Neuronal stem cell (in vitro differentiated cells): ENCODE data around the gene TCEAL3.
"Not testable (repeated sequence)": the region's sequence is repeated elsewhere in the genome, so short reads cannot be mapped to it uniquely, and the experiment has no call there.

ENCODE experiments used
- DNase-seq: peaks from one replicate; pipeline ENCODE4 v3.0.0-alpha.2; 2013; ENCODE audit warnings: low spot score
- H2AFZ ChIP-seq: one replicate; pipeline ENCODE4 v1.6.1; 2013; ENCODE audit warnings: mild to moderate bottlenecking, low read length, inconsistent platforms
- H2AK5ac ChIP-seq: 2 replicates; pipeline ENCODE4 v1.6.1; 2013; ENCODE audit warnings: low read depth, mild to moderate bottlenecking, inconsistent platforms, low read length, moderate library complexity, mixed read lengths
- H2BK120ac ChIP-seq: 2 replicates; pipeline ENCODE4 v1.6.1; 2013; ENCODE audit warnings: low read depth, mild to moderate bottlenecking, inconsistent platforms, low read length, moderate library complexity, mixed read lengths
- H2BK12ac ChIP-seq: one replicate; pipeline ENCODE4 v1.6.1; 2013; ENCODE audit warnings: low read length, inconsistent platforms
- H2BK15ac ChIP-seq: 2 replicates; pipeline ENCODE4 v1.6.1; 2013; ENCODE audit warnings: mild to moderate bottlenecking, low read length, inconsistent platforms, mixed read lengths
- H2BK5ac ChIP-seq: one replicate; pipeline ENCODE4 v1.6.1; 2013; ENCODE audit warnings: inconsistent platforms, mild to moderate bottlenecking, low read length, moderate library complexity
- H3K14ac ChIP-seq: one replicate; pipeline ENCODE4 v1.6.1; 2013; ENCODE audit warnings: low read length, inconsistent platforms
- H3K18ac ChIP-seq: 2 replicates; pipeline ENCODE4 v1.6.1; 2013; ENCODE audit warnings: low read length, inconsistent platforms
- H3K23ac ChIP-seq: 2 replicates; pipeline ENCODE4 v1.6.1; 2013; ENCODE audit warnings: low read depth, mild to moderate bottlenecking, mixed read lengths, low read length, inconsistent platforms; ENCODE audit not compliant: poor library complexity
- H3K27ac ChIP-seq: replicated peaks from 3 replicates; pipeline ENCODE4 v1.5.1; 2013; ENCODE audit warnings: low read length, inconsistent platforms
- H3K27me3 ChIP-seq, 3 experiments: 2 replicates each; pipeline ENCODE4 v1.6.1; 2013; ENCODE audit warnings: low read length in 3 of 3, mild to moderate bottlenecking in 2 of 3, inconsistent platforms in 1 of 3, low read depth in 1 of 3, mixed read lengths in 1 of 3, moderate library complexity in 1 of 3; ENCODE audit not compliant: control insufficient read depth in 3 of 3, insufficient read depth in 3 of 3
- H3K36me3 ChIP-seq, 2 donors: replicated peaks in 1 of 2; 2 replicates each; pipeline ENCODE4 v1.6.1; 2013; ENCODE audit warnings: low read length in 2 of 2; ENCODE audit not compliant: control insufficient read depth in 2 of 2, insufficient read depth in 2 of 2
- H3K4ac ChIP-seq: 2 replicates; pipeline ENCODE4 v1.6.1; 2013; ENCODE audit warnings: inconsistent platforms, mild to moderate bottlenecking, low read length, moderate library complexity
- H3K4me1 ChIP-seq, 2 donors: 1 replicate in 1 of 2; 2 replicates in 1 of 2; pipeline ENCODE4 v1.6.1; 2013; ENCODE audit warnings: low read length in 2 of 2, low read depth in 1 of 2; ENCODE audit not compliant: control insufficient read depth in 2 of 2, insufficient read depth in 1 of 2
- H3K4me2 ChIP-seq: one replicate; pipeline ENCODE4 v1.6.1; 2013; ENCODE audit warnings: mild to moderate bottlenecking, low read length, inconsistent platforms; ENCODE audit not compliant: insufficient read depth, poor library complexity, severe bottlenecking
- H3K4me3 ChIP-seq, 2 donors: 2 replicates each; pipeline ENCODE4 v1.5.1; 2013; ENCODE audit warnings: low read length in 2 of 2, mild to moderate bottlenecking in 2 of 2, inconsistent platforms in 1 of 2, moderate library complexity in 1 of 2
- H3K79me1 ChIP-seq: one replicate; pipeline ENCODE4 v1.6.1; 2013; ENCODE audit warnings: low read depth, mild to moderate bottlenecking, inconsistent platforms, low read length, moderate library complexity
- H3K9ac ChIP-seq: one replicate; pipeline ENCODE4 v1.6.1; 2013; ENCODE audit warnings: mild to moderate bottlenecking, low read depth, low read length, inconsistent platforms; ENCODE audit not compliant: poor library complexity
- H3K9me3 ChIP-seq, 2 donors: replicated peaks in 1 of 2; 2 replicates each; pipeline versions ENCODE3 to v1.6.1; 2013; ENCODE audit warnings: low read length in 2 of 2, mild to moderate bottlenecking in 2 of 2, inconsistent platforms in 1 of 2, low read depth in 1 of 2, mixed read lengths in 1 of 2, moderate library complexity in 1 of 2; ENCODE audit not compliant: control insufficient read depth in 2 of 2, insufficient read depth in 1 of 2
- H4K8ac ChIP-seq: one replicate; pipeline ENCODE4 v1.6.1; 2013; ENCODE audit warnings: low read depth, mild to moderate bottlenecking, inconsistent platforms, low read length, moderate library complexity
- H4K91ac ChIP-seq: one replicate; pipeline ENCODE4 v1.6.1; 2013; ENCODE audit warnings: low read length, low read depth, mild to moderate bottlenecking, inconsistent platforms; ENCODE audit not compliant: poor library complexity
- WGBS, 2 donors: extraction: QIAGEN DNeasy Blood & Tissue Kit; methylation state at CpG; one replicate each; pipeline ENCODE4 v1.1.7; 2013; ENCODE audit warnings: missing lambda C conversion rate in 2 of 2, mixed read lengths in 1 of 2; ENCODE audit not compliant: insufficient read length in 2 of 2, insufficient replicate concordance in 1 of 2; ENCODE audit errors: extremely low coverage in 2 of 2; 5-methylcytosine and 5-hydroxymethylcytosine counted together

Gene TCEAL3

DNA sequence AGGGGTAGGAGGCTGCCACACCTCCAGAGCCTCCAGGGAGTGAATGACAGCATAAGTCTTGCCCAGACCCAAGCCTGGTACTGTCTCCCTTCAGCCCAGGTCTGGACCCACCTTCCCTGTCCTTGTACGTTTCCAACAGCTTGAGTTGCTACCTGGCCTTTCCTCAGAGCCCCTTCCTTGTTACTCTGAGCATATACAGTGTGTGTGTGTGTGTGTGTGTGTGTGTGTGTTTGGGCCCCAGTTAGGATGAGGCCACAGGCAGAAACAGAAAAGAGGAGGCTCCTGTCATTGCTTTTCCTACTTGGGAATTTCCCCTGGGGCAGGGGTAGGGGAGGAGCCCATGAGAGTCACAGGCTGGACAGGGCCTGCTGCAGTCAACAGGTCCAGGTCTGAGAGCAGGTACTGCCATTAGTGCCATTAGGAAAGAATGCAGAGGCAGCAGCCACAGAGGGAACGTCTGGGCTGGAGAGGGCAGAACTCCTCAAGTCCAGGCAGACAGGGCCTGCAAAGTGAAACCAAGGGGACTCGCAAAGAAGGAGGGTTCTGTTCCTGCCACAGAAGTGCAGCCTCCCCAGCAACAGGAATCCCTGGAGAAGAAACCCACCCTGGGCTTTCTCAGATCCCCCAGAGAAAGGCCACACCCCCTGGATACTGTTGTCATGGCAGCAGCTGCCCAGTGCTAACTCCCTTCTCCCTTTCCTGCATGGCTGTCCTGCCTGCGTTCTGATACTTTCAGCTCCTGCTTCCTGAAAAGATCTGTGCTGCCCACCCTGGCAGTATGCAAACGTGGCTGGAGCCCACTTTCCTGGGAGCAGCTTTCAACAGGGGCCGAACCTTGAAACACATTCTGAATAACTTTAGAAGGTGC is 30.9 kb downstream of the TCEAL3 start:
- peak; percentile 45 for DNase-seq
- peak overlapping the region; percentile 68 for H2AFZ ChIP-seq

DNA sequence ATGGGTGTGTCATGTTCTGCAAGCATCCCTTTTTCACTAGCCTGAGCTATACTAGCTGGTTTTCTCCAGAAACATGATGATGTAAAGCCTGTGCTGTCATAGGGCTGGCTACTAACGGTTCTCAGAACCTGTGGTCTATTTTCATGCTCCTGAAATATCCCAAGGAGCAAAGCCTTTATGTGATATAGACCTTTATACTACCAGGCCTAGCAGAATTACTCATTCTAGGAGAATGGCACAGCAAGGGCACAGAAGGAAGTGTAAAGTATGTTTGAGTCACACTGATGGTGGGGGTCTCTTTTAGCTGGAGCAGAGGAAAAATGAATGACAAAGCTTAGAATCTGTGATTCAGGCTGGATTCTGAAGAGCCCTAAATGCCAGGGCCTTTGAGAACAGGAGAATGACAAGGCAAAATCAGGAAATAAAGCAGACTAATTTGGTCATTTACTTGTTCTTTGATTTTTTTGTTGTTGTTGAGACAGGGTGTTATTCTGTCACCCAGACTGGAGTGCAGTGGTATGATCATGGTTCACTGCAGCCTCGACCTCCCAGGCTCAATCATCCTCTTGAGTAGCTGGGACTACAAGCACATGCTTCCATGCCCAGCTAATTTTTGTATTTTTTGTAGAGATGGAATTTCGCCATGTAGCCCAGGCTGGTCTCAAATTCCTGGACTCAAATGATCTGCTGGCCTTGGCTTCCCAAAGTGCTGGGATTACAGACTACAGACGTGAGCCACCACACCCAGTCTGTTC is 32.8 kb downstream of the TCEAL3 start:
- Histone ChIP-seq H3K4me3 (no peak overlapping the region), H3K14ac (no peak overlapping the region), H2BK15ac (no peak overlapping the region), H2BK12ac (no peak overlapping the region), H3K79me1 (no peaks in the 10 kb centered on the region), H2AFZ (peak overlapping the region; percentile 29), H3K4me2 (no peak overlapping the region), H4K91ac (no peak overlapping the region), H2BK5ac (no peak overlapping the region), H3K23ac (no peak overlapping the region), H3K9ac (no peak overlapping the region), H2BK120ac (no peak overlapping the region), H3K9me3 (no peaks in the 10 kb centered on the region), H3K27ac (no peak overlapping the region), H3K4ac (no peak overlapping the region), H3K27me3 (peaks cover 0 to 5% (median 0%) of the 10 kb centered on the region in 3 experiments), H4K8ac (no peak overlapping the region), H3K4me1 (peaks cover 5 to 9% of the 10 kb centered on the region in 2 donors), H3K36me3 (no peaks in the 10 kb centered on the region), H2AK5ac (no peak overlapping the region), H3K18ac (no peak overlapping the region)
- WGBS, 2 donors: no CpG with 5 or more reads among the region's 4 CpGs
- DNase-seq: no peak

More for the DNA sequence above, 30.9 kb downstream of the TCEAL3 start:
- H2BK120ac ChIP-seq, H3K4me1 ChIP-seq, H3K36me3 ChIP-seq, H3K27me3 ChIP-seq, H2BK15ac ChIP-seq, H3K9ac ChIP-seq, H3K4me3 ChIP-seq, H2BK5ac ChIP-seq, H3K9me3 ChIP-seq, H3K79me1 ChIP-seq, H2AK5ac ChIP-seq, H3K4ac ChIP-seq, H4K91ac ChIP-seq, H4K8ac ChIP-seq, H3K18ac ChIP-seq, H3K23ac ChIP-seq, H2BK12ac ChIP-seq, H3K14ac ChIP-seq: not testable (repeated sequence)
- WGBS, 2 donors: no CpG with 5 or more reads among the region's 6 CpGs
- peak overlapping the region; percentile 56 for H3K27ac ChIP-seq
- H3K4me2 ChIP-seq: peak overlapping the region; percentile 25

DNA sequence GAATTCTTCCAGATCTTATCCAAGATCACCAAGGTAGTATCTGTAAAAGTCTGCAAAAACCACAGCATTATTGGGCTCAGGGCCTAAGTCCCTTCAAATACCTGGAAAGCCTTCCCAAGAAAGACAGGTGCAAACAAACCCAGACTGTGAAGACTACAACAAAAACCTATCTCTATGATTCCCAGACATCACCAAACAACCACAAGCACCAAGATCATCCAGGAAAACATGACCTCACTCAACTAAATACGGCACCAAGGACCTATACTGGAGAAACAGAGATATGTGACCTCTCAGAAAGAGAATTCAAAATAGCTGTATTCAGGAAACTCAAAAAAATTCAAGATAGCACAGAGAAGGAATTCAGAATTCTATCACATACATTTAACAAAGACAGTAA is 36.4 kb downstream of the TCEAL3 start:
- H3K4me1 ChIP-seq: peaks cover 0 to 2% of the 10 kb centered on the region in 2 donors
- H2BK12ac ChIP-seq: no peak overlapping the region
- no peak overlapping the region for H3K4me2 ChIP-seq
- no peak overlapping the region for H2AK5ac ChIP-seq
- H3K9me3 ChIP-seq: no peaks in the 10 kb centered on the region
- no peak overlapping the region for H3K4me3 ChIP-seq
- H3K18ac ChIP-seq: no peak overlapping the region
- H3K36me3 ChIP-seq: no peaks in the 10 kb centered on the region
- no peak overlapping the region for H3K9ac ChIP-seq
- H3K79me1 ChIP-seq: no peaks in the 10 kb centered on the region
- no peak for DNase-seq
- no peak overlapping the region for H2BK15ac ChIP-seq
- no peak overlapping the region for H3K14ac ChIP-seq
- H3K27ac ChIP-seq: no peak overlapping the region
- H2AFZ ChIP-seq: no peak overlapping the region
- H3K27me3 ChIP-seq: peaks cover 0 to 5% (median 0%) of the 10 kb centered on the region in 3 experiments
- no CpG with 5 or more reads among the region's 1 CpG for WGBS, 2 donors
- H2BK5ac ChIP-seq: no peak overlapping the region
- no peak overlapping the region for H4K8ac ChIP-seq
- no peak overlapping the region for H3K4ac ChIP-seq
- H3K23ac ChIP-seq: no peak overlapping the region
- H4K91ac ChIP-seq: no peak overlapping the region
- H2BK120ac ChIP-seq: no peak overlapping the region

DNA sequence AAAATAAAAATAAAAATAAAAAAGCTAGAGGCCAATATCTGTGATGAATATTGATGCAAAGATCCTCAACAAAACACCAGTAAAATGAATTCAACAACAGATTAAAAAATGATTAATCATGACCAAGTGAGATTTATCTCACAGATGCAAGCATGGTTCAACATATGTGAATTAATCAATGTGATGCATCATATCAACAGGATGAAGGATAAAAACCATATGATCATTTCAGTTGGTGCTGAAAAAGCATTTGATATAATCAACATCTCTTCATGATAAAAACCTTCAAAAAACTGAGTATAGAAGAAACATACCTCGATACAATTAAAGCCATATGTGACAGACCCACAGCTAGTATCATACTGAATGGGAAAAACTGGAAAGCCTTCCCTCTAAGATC is 39.9 kb downstream of the TCEAL3 start:
- Histone ChIP-seq H3K18ac (no peak overlapping the region), H3K4me1 (no peaks in the 10 kb centered on the region), H4K8ac (no peak overlapping the region), H2AK5ac (no peak overlapping the region), H3K27me3 (peaks cover 0 to 2% (median 0%) of the 10 kb centered on the region in 3 experiments), H2AFZ (no peak overlapping the region), H3K27ac (no peak overlapping the region), H2BK120ac (no peak overlapping the region), H2BK15ac (no peak overlapping the region), H3K23ac (no peak overlapping the region), H3K36me3 (no peaks in the 10 kb centered on the region), H3K4ac (no peak overlapping the region), H4K91ac (no peak overlapping the region), H2BK5ac (no peak overlapping the region), H3K14ac (no peak overlapping the region), H3K79me1 (no peaks in the 10 kb centered on the region), H2BK12ac (no peak overlapping the region), H3K4me3 (no peak overlapping the region), H3K4me2 (no peak overlapping the region), H3K9me3 (no peaks in the 10 kb centered on the region), H3K9ac (no peak overlapping the region)
- no peak for DNase-seq
- WGBS, 2 donors: no CpG with 5 or more reads among the region's 1 CpG
